OCI-LY7 (cell line): ENCODE data around the gene DENND1B. TPM values are rescaled to one million over a fixed set of nuclear protein-coding genes. Genes with fewer than 3 reads are reported as not detected.

Experiments
- BruUV-seq: library from RNA; stranded (reverse); fragments of 400-500 nt; replicated peaks from 2 replicates; lab custom pipeline; 2021; lab: Mats Ljungman, UMichigan
- CTCF ChIA-PET: fragments of 300-600 bp; sonication (Branson Sonifier 250); formaldehyde crosslinking; loops from one replicate; lab custom pipeline; 2022; ENCODE audit warnings: antibody characterized with exemption; ENCODE audit not compliant: unreplicated experiment; lab: Charles Lee
- POLR2A ChIA-PET: fragments of 300-600 bp; sonication (Branson Sonifier 250); formaldehyde crosslinking; loops from one replicate; lab custom pipeline; 2022; ENCODE audit warnings: antibody characterized with exemption; lab: Charles Lee
- DNase-seq: peaks from one replicate; pipeline ENCODE4 v3.0.0-alpha.2; 2015; ENCODE audit warnings: low spot score
- H2AFZ ChIP-seq: fragments of 200-600 bp; sonication (generic), shearing (Covaris generic); 2 replicates; pipeline ENCODE4 v1.6.1; 2014; ENCODE audit warnings: mild to moderate bottlenecking, antibody characterized with exemption, low read length, moderate library complexity
- H3K27ac ChIP-seq: fragments of 200-600 bp; sonication (generic); 2 replicates; pipeline ENCODE4 v1.5.1; 2014; ENCODE audit warnings: mixed run types, low read depth, mild to moderate bottlenecking, moderate library complexity, low read length, inconsistent platforms; ENCODE audit not compliant: poor library complexity, severe bottlenecking
- H3K36me3 ChIP-seq: fragments of 200-600 bp; sonication (generic); 2 replicates; pipeline ENCODE4 v1.6.1; 2014; ENCODE audit warnings: mild to moderate bottlenecking, antibody characterized with exemption, low read length, moderate library complexity, mixed read lengths; ENCODE audit not compliant: insufficient read depth
- H3K4me1 ChIP-seq: fragments of 200-600 bp; sonication (generic); 2 replicates; pipeline ENCODE4 v1.5.1; 2014; ENCODE audit warnings: mild to moderate bottlenecking, low read length; ENCODE audit not compliant: insufficient read depth, poor library complexity, severe bottlenecking
- H3K4me2 ChIP-seq: fragments of 200-600 bp; sonication (generic); 2 replicates; pipeline ENCODE4 v1.6.1; 2014; ENCODE audit warnings: mild to moderate bottlenecking, low read length
- H3K4me3 ChIP-seq: fragments of 200-600 bp; sonication (generic); 2 replicates; pipeline ENCODE4 v1.5.1; 2014; ENCODE audit warnings: mild to moderate bottlenecking, low read depth, low read length; ENCODE audit not compliant: poor library complexity, severe bottlenecking
- H3K79me2 ChIP-seq: fragments of 200-600 bp; sonication (generic); 2 replicates; pipeline ENCODE4 v1.6.1; 2016; ENCODE audit warnings: low read depth, mild to moderate bottlenecking, low read length, moderate library complexity, mixed read lengths; ENCODE audit not compliant: insufficient read depth
- H3K9me2 ChIP-seq: fragments of 200-600 bp; sonication (generic); 2 replicates; pipeline ENCODE4 v1.6.1; 2016; ENCODE audit warnings: mild to moderate bottlenecking, low read length, mixed read lengths; ENCODE audit not compliant: insufficient read depth
- H3K9me3 ChIP-seq: fragments of 200-600 bp; sonication (generic); 2 replicates; pipeline ENCODE4 v1.6.1; 2014; ENCODE audit warnings: mild to moderate bottlenecking, mixed run types, low read length, mixed read lengths
- H4K20me1 ChIP-seq: fragments of 200-600 bp; sonication (generic); 2 replicates; pipeline ENCODE4 v1.6.1; 2014; ENCODE audit warnings: mild to moderate bottlenecking, antibody characterized with exemption, low read length, moderate library complexity, mixed read lengths; ENCODE audit not compliant: insufficient read depth
- CTCF ChIP-seq: fragments of 200-600 bp; sonication (generic); conservative IDR thresholded peaks from 2 replicates; pipeline ENCODE4 v1.5.1; 2014; ENCODE audit warnings: mild to moderate bottlenecking, antibody characterized with exemption, low read length, moderate library complexity, mixed read lengths
- EZH2phosphoT487 ChIP-seq: fragments of 200-600 bp; sonication (generic); IDR thresholded peaks from 2 replicates; pipeline ENCODE4 v1.6.1; 2018; ENCODE audit warnings: low read depth, borderline replicate concordance, mild to moderate bottlenecking, mixed run types, antibody characterized with exemption, low read length, moderate library complexity, mixed read lengths
- intact Hi-C: fragments of 100-400 bp; cut with micrococcal nuclease; formaldehyde crosslinking; loops from one replicate; pipeline ENCODE4 v1.10.0; 2022; ENCODE audit not compliant: unreplicated experiment
- total RNA-seq, 2 experiments: library from RNA; depleted of rRNA in 1 of 2; stranded (reverse); fragments of >200 nt in 1 of 2; shearing (Covaris generic) in 1 of 2; gene quantifications; 2 replicates each; pipeline ENCODE4 v1.2.3, GENCODE V29; 2014 to 2022

DENND1B gene
- total RNA-seq, 2 experiments from 2014 or later, result 17.4 to 43.0 TPM

DNA sequence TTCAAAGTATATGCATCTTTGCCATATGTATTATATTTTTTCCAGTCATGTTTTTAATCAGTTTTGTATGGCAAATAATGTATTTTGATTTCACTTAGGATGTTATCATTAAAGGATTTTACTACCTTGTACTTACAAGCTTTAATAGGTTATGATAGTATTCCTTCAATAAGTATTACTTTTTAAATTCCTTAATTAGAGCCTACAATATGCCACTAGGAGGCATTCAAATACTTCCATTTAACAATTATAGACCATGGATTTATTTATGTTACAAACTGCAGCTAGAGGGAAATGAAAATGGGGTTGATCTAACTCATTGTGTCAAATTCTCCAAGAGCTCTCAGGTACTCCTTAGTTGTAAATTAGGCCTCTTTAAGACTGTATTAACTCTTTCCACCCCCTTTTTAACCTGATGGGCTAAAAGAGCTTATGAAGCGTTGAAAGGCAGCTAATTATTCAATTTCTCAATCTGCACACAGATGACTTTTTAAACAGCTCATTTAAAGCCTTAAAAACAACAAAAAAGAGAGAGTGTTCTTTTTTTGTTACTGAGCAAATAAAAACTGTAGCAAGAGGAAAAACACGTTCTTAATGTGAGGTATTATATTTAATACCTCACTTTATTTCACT lies 156.2 kb downstream of the DENND1B start:
- intact Hi-C loops, result loop anchor here (1.0 to 5.0 kb wide), 3 partner anchors 102 to 250 kb away; partner anchors contain the start of gene DENND1B
- CTCF ChIA-PET, result interaction anchor here (0.8 kb wide), 1 partner anchor 106 kb away, joined by 3 read pairs; no protein-coding TSS in a partner anchor
- H3K4me3 ChIP-seq, result no peak overlapping the region
- H3K27ac ChIP-seq, result no peak overlapping the region
- no TSS peak for BruUV-seq
- no peak overlapping the region for H2AFZ ChIP-seq
- H3K4me2 ChIP-seq, result no peak overlapping the region
- no peaks in the 10 kb centered on the region for H3K9me3 ChIP-seq
- H3K36me3 ChIP-seq, result no peaks in the 10 kb centered on the region
- POLR2A ChIA-PET, result interaction anchor here (0.6 to 2.9 kb wide), 8 partner anchors 12 to 280 kb away, joined by 3 to 11 read pairs (median 3); no protein-coding TSS in a partner anchor
- H3K79me2 ChIP-seq, result no peaks in the 10 kb centered on the region
- no peaks in the 10 kb centered on the region for H4K20me1 ChIP-seq
- TF ChIP-seq CTCF (peak; percentile 73), EZH2phosphoT487 (no peak)
- H3K4me1 ChIP-seq, result peaks cover 10% of the 10 kb centered on the region
- no peaks in the 10 kb centered on the region for H3K9me2 ChIP-seq
- peak; percentile 51 for DNase-seq

DNA sequence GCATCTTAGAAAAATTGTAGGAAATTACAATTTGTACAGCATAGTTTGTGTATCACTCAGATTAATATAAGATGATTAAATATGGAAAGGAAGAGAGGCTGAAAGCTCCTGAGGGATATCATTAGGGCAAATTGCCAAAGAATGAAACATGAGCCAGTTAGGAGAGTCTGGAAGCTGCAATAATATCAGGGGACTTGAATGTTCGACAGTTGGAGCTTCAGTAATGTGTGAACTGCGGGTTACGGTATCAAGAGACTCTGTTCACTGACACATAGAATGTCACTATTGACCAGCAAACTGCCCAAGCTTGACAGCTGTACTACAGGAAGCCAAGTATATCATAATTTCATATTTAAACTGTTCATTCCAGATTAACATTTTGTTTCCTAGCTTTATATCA lies 157.2 kb downstream of the DENND1B start:
- intact Hi-C loops, result loop anchor here (5.0 kb wide), 2 partner anchors 101 to 159 kb away; partner anchors contain the start of gene DENND1B
- DNase-seq, result no peak
- ChIA-PET POLR2A (interaction anchor here (0.5 to 2.9 kb wide), 12 partner anchors 13 to 511 kb away, joined by 3 to 11 read pairs (median 3); no protein-coding TSS in a partner anchor), CTCF (interaction anchor here (0.8 kb wide), 1 partner anchor 251 kb away, joined by 4 read pairs; no protein-coding TSS in a partner anchor)
- Histone ChIP-seq H3K4me1 (peaks cover 10% of the 10 kb centered on the region), H3K9me2 (no peaks in the 10 kb centered on the region), H3K4me3 (no peak overlapping the region), H3K36me3 (no peaks in the 10 kb centered on the region), H4K20me1 (no peaks in the 10 kb centered on the region), H3K27ac (no peak overlapping the region), H2AFZ (no peak overlapping the region), H3K79me2 (no peaks in the 10 kb centered on the region), H3K9me3 (no peaks in the 10 kb centered on the region), H3K4me2 (no peak overlapping the region)
- TF ChIP-seq EZH2phosphoT487 (no peak), CTCF (no peak)
- no TSS peak for BruUV-seq

GRCh38 chr1:197615693-197616011 lies 159.6 kb downstream of the DENND1B start:
- no peaks in the 10 kb centered on the region for H3K9me3 ChIP-seq
- intact Hi-C loops, result loop anchor here (1.0 to 5.0 kb wide), 4 partner anchors 98 to 309 kb away; partner anchors contain the start of gene DENND1B
- H3K4me2 ChIP-seq, result no peak overlapping the region
- no peak for TF ChIP-seq EZH2phosphoT487
- TF ChIP-seq CTCF, result no peak
- no peaks in the 10 kb centered on the region for H3K79me2 ChIP-seq
- H3K27ac ChIP-seq, result no peak overlapping the region
- H3K9me2 ChIP-seq, result no peaks in the 10 kb centered on the region
- no peak overlapping the region for H2AFZ ChIP-seq
- peaks cover 10% of the 10 kb centered on the region for H3K4me1 ChIP-seq
- CTCF ChIA-PET, result interaction anchor here (0.6 to 1.7 kb wide), 2 partner anchors 192 to 253 kb away, joined by 3 to 6 read pairs; no protein-coding TSS in a partner anchor
- POLR2A ChIA-PET, result interaction anchor here (0.7 to 1.0 kb wide), 4 partner anchors 24 to 1074 kb away, joined by 3 read pairs; no protein-coding TSS in a partner anchor
- H4K20me1 ChIP-seq, result no peaks in the 10 kb centered on the region
- BruUV-seq, result no TSS peak
- H3K36me3 ChIP-seq, result no peaks in the 10 kb centered on the region
- no peak overlapping the region for H3K4me3 ChIP-seq
- no peak for DNase-seq
